HG02943 (cell line): Measurements from ENCODE around the gene DESI1.
"Not testable (repeated sequence)": the region's sequence is repeated elsewhere in the genome, so short reads cannot be mapped to it uniquely, and the experiment has no call there.

Experiments
- ATAC-seq: cut with Tn5 transposase; IDR thresholded peaks from one replicate; pipeline ENCODE4 v1.9.1; 2021; ENCODE audit warnings: mild to moderate bottlenecking, low read depth, moderate library complexity; ENCODE audit not compliant: unreplicated experiment

The DESI1 gene

GRCh38 chr22:41562461-41562860 is 58.4 kb downstream of the DESI1 start:
- ATAC-seq = no peak

DNA sequence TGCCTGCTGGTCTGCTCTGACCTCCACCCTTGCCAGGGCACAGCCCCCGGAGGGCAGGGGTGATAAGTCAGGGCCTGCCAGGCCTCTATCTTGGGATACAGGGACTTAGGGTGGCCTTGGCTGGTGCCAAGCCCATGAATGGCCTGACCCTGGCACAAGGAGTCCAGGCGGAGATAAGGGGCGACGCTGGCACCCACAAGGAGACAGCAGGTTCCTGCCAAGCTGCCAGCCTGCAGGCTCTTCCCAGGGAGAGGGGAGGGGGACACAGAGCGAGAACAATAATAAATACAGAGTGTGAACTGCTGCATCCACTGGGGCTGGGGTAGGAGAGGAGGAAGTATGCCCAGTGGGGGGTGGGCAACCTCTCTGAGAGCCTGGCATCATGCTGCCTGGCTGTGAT is 59.1 kb downstream of the DESI1 start:
- ATAC-seq = no peak

DNA sequence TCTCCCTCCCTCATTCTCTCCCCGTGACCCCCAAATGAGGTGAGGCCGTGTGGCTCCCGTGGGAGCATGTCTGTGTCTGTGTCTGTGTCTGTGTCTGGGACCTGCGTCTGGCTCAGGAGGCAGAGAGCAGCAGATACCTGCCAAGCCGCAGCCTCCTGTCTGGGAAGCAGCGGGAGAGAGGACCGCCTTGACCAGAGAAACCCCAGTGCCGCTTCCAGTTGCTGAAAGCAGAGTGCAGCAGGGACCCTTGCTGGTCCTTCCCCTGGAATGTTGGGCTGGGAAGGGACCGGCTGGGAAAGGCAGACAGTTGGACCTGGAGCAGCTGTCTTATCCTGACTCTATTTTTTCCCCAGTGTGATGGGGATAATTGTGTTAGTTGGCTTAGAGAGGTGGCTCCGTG is 59.5 kb downstream of the DESI1 start:
- ATAC-seq = no peak

- no peak for ATAC-seq
Observed at GRCh38 chr22:41560095-41560471, 60.8 kb downstream of the DESI1 start.

DNA sequence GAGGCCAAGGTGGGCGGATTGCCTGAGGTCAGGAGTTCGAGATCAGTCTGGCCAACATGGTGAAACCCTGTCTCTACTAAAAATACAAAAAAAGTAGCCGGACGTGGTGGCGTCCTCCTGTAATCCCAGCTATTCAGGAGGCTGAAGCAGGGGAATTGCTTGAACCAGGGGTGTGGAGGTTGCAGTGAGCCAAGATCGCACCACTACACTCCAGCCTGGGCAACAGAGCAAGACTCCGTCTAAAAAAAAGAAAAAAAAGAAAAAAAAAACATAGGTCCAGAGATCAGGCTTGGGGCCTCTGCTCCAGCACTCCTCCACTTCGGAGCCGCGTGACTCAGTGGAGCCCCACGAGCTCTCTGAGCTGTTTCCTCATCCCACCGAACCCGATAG is 62.6 kb downstream of the DESI1 start:
- ATAC-seq = not testable (repeated sequence)

GRCh38 chr22:41557401-41558240 is 63.2 kb downstream of the DESI1 start:
- no peak for ATAC-seq

DNA sequence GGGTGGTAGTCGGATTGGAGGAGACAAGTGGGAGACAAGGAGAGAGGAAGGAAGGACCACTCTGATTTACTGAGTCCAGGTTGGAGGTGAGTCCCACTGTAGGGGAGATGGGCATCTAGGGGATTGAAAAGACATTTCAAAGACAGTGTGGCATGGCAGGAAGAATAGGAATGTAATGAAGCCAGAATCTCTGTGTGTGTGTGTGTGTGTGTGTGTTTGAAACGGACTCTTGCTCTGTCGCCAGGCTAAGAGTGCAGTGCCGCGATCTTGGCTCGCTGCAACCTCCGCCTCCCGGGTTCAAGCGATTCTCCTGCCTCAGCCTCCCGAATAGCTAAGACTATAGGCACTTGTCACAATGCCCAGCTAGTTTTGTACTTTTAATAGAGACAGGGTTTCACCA is 64.3 kb downstream of the DESI1 start:
- no peak for ATAC-seq

DNA sequence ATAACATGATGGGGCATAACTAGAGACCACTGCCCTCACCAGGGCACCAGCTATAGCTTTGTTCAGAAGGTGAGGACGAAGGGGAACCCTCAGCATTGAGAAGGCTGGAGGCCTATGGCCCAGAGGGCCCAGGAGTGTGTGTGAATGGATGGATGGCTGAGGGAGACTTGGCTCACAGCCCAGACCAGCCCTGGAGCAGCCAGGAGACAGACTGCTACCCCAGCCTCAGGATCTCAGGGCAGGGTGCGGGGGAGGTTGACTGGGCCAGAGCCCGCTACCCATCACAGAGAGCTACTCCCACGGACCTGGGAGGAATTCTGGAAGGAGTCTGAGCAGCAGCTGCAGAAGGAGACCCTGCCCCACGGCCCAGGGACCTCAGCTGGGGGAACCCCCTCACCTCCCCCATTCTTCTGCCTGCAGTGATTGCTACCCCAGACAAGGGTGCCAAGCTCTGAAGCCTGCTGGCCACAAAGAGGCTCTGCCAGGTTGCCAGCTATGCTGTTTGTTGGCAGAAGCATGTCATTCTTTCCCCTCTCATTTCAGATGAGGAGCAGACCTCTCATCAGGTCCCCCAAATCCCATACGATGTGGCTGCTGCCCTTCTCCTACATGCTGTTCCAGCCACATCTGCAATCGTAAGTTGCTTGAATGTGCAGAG is 65.4 kb downstream of the DESI1 start:
- no peak for ATAC-seq

DNA sequence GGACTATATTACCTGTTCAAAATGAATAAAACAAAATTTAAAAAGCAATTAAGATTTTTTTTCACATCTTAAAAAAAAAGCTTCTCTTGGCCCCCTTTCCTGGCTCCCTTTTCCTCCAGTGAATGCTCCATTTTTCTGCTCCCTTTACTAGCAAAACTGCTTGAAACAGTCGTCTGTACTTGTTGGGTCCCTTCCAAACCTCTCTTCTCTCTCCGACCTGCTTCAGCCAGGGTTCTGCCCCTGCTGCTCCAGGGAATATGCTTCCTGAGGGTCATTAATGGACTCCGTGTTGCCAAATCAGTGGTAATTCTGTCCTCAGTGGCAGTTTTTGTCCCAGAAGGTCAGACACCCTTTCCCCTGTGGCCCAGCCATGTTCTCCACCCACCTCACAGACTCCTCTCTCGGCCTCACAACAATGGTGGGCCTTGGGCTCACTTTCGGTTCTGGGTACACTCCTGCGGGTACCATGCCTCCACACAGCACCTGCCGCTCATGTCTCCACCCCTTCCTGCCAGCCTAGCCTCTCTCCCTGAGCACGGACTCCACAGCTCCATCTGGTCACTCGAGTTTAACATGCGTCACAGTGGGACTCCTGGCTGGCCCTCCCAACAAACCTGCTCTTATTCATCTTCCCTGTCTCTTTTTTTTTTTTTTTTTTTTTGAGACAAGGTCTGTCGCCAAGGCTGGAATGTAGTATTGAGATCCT is 68.8 kb downstream of the DESI1 start:
- ATAC-seq = no peak

GRCh38 chr22:41550952-41551491 is 69.8 kb downstream of the DESI1 start:
- no peak for ATAC-seq

- no peak for ATAC-seq
Observed at GRCh38 chr22:41548830-41549211, 72.0 kb downstream of the DESI1 start.
